Esophagus muscularis mucosa (tissue), 4 donors: ENCODE data around the gene TRAP1. TPM values are rescaled to one million over a fixed set of nuclear protein-coding genes. Genes with fewer than 3 reads are reported as not detected.

Experiments used
- DNase-seq: peaks from one replicate; pipeline ENCODE4 v3.0.0-alpha.2; 2017; ENCODE audit errors: extremely low spot score
- H3K27ac ChIP-seq, 4 donors: fragments of 200-600 bp; sonication (generic); replicated peaks in 1 of 4; 1 replicate in 3 of 4; 2 replicates in 1 of 4; pipeline ENCODE4 v1.5.1; 2016 to 2019; ENCODE audit warnings: mild to moderate bottlenecking in 1 of 4
- H3K27me3 ChIP-seq, 4 donors: fragments of 200-600 bp; sonication (generic); one replicate each; pipeline versions ENCODE4 v1.5.1 to v1.6.0; 2016 to 2019
- H3K36me3 ChIP-seq, 4 donors: fragments of 200-600 bp; sonication (generic); one replicate each; pipeline ENCODE4 v1.5.1; 2016 to 2019
- H3K4me1 ChIP-seq, 4 donors: fragments of 200-600 bp; sonication (generic); one replicate each; pipeline ENCODE4 v1.5.1; 2016 to 2019
- H3K4me3 ChIP-seq, 4 donors: fragments of 200-600 bp; sonication (generic); 1 replicate in 2 of 4; 2 replicates in 2 of 4; pipeline ENCODE4 v1.5.1; 2016 to 2019; ENCODE audit warnings: mild to moderate bottlenecking in 4 of 4, moderate library complexity in 1 of 4
- H3K9me3 ChIP-seq, 4 donors: fragments of 200-600 bp; sonication (generic); 1 replicate in 3 of 4; 2 replicates in 1 of 4; pipeline ENCODE4 v1.5.1; 2016 to 2019
- EP300 ChIP-seq: sonication (generic); formaldehyde crosslinking; IDR thresholded peaks from one replicate; pipeline ENCODE4 v1.6.1; 2017; ENCODE audit warnings: antibody characterized with exemption
- POLR2A ChIP-seq: fragments of 450-650 bp; IDR thresholded peaks from one replicate; pipeline ENCODE4 v1.6.1; 2017; ENCODE audit warnings: antibody characterized with exemption, moderate library complexity, mild to moderate bottlenecking, low read depth
- POLR2AphosphoS5 ChIP-seq, 2 donors: sonication (generic); formaldehyde crosslinking; IDR thresholded peaks; one replicate each; pipeline ENCODE4 v1.6.1; 2017; ENCODE audit warnings: antibody characterized with exemption in 2 of 2
- WGBS: methylation state at CpG from one replicate; pipeline ENCODE4 v1.1.5; 2018; 5-methylcytosine and 5-hydroxymethylcytosine counted together
- intact Hi-C: fragments of 100-400 bp; cut with DNase I; formaldehyde crosslinking; loops from one replicate; pipeline ENCODE4 v1.15.1; 2023
- total RNA-seq, 4 donors: library from RNA; depleted of rRNA; stranded (reverse); fragments of >200 nt; gene quantifications; one replicate each; pipeline versions ENCODE4 v1.1.0 to v1.2.1, GENCODE V29; 2016
- TF ChIP-seq, protein P1 (sequence below), 3 experiments: fragments of 200-600 bp in 2 of 3; fragments of 450-650 bp in 1 of 3; sonication (generic) in 2 of 3; IDR thresholded peaks; one replicate each; pipeline ENCODE4 v1.5.1; 2017 to 2019; ENCODE audit warnings: antibody characterized with exemption in 3 of 3, mild to moderate bottlenecking in 2 of 3, moderate library complexity in 1 of 3

Gene TRAP1
- total RNA-seq, 4 donors from 2014 or later = 43.6 to 63.7 (median 46.8) TPM

DNA sequence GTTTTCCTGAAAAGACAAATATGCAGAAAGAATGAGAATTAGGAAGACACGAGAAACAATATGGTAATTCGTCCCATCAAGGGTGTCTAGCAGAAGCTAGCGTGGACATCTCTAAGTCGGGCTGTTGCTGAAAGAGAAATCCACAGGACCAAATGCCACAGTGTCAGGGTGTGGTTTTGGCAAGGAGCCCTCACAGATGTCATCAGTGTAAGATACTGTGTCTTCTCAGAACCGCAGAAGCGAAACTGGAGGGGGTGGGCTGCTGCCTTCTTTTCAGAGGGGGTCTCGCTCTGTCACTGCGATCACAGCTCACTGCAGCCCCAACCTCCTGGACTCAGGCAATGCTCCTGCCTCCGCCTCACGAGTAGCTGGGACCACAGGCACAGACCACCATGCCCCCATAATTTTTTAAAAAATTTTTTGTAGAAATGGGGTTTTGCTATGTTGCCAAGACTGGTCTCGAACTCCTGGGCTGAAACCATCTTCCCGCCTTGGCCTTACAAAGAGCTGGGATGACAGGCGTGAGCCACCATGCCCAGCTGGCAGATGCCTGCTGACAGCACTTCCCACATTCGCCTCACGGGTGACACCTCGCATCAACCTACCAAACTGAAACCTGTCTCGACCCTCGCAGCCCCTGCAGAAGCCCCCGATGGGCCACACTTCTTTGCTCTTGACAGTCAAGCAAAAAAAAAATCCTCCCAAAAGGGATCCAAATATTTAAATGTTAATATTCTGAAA is 26.2 kb downstream of the TRAP1 start:
- peak overlapping the region; percentile 37 to 56 (median 42) for H3K4me3 ChIP-seq
- H3K4me1 ChIP-seq = peaks cover 6 to 20% (median 19%) of the 10 kb centered on the region in 4 donors
- TF ChIP-seq, protein P1, sequence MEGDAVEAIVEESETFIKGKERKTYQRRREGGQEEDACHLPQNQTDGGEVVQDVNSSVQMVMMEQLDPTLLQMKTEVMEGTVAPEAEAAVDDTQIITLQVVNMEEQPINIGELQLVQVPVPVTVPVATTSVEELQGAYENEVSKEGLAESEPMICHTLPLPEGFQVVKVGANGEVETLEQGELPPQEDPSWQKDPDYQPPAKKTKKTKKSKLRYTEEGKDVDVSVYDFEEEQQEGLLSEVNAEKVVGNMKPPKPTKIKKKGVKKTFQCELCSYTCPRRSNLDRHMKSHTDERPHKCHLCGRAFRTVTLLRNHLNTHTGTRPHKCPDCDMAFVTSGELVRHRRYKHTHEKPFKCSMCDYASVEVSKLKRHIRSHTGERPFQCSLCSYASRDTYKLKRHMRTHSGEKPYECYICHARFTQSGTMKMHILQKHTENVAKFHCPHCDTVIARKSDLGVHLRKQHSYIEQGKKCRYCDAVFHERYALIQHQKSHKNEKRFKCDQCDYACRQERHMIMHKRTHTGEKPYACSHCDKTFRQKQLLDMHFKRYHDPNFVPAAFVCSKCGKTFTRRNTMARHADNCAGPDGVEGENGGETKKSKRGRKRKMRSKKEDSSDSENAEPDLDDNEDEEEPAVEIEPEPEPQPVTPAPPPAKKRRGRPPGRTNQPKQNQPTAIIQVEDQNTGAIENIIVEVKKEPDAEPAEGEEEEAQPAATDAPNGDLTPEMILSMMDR (IDR thresholded peaks at IDR 0.05) = peak in 1 of 3 experiments; percentile 21
- no peak for TF ChIP-seq POLR2AphosphoS5 (IDR thresholded peaks at IDR 0.05)
- intact Hi-C loops = loop anchor here (2.0 kb wide), 1 partner anchor 190 kb away; the partner anchor contains the start of gene CREBBP
- no peaks in the 10 kb centered on the region for H3K27me3 ChIP-seq
- no peak for DNase-seq
- H3K27ac ChIP-seq = peak overlapping the region; percentile 54 to 75 (median 66)
- no peaks in the 10 kb centered on the region for H3K9me3 ChIP-seq
- H3K36me3 ChIP-seq = peaks cover 4 to 43% (median 25%) of the 10 kb centered on the region in 4 donors
- 77% methylated on average over 17 of the region's 19 CpGs for WGBS

DNA sequence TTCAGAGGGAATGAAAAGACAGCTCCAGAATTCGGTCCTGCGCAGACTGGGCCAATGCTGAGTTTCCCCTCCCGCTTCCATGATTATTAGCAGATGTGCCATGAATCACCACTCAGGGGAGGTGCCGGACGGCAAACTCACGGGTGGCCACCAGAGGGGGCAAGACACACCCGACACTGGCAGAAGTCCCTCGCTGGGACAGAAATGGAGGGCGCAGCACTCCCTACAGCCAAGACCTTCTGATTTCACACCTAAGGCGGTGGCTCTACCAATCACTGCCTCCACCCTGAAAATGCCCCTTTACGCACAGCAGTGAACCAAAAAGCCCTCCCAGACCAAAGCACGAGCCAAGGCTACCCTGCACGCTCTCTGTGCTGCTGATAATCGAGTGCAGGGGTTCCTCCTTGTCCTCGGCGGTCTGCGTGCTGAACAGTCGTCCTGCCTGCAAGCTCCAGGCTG is 26.8 kb downstream of the TRAP1 start:
- H3K36me3 ChIP-seq = peaks cover 11 to 49% (median 32%) of the 10 kb centered on the region in 4 donors
- H3K27me3 ChIP-seq = no peaks in the 10 kb centered on the region
- DNase-seq = peak; percentile 98
- intact Hi-C loops = loop anchor here (2.0 kb wide), 1 partner anchor 190 kb away; the partner anchor contains the start of gene CREBBP
- no peaks in the 10 kb centered on the region for H3K9me3 ChIP-seq
- H3K4me1 ChIP-seq = peaks cover 6 to 20% (median 18%) of the 10 kb centered on the region in 4 donors
- H3K27ac ChIP-seq = peak overlapping the region; percentile 54 to 75 (median 66)
- TF ChIP-seq POLR2A = no peak
- TF ChIP-seq EP300 = no peak
- peak; percentile 81 to 87 for TF ChIP-seq POLR2AphosphoS5 (IDR thresholded peaks at IDR 0.05)
- TF ChIP-seq, protein P1 (IDR thresholded peaks at IDR 0.05) = peak; percentile 95 to 96 (median 96)
- peak overlapping the region; percentile 37 to 56 (median 42) for H3K4me3 ChIP-seq
- 17% methylated on average over 12 of the region's 18 CpGs for WGBS

DNA sequence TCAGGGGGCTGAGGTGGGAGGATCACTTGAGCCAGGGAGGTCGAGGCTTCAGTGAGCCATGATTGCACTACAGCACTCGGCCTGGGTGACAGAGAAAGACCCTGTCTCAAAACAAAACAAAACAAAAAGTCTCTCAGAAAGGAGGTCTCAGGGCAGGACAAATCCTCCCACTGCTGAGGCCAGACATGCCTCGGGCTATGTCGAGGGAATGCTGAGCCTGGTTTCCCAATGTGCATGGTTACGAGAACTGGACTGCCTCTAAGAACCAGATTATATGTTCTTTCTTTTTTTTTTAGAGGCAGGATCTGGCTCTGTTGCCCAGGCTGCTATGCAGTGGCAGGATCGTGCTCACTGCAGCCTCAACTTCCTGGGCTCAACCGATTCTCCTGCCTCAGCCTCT is 27.6 kb downstream of the TRAP1 start:
- Histone ChIP-seq H3K27me3 (no peaks in the 10 kb centered on the region), H3K4me3 (no peak overlapping the region), H3K36me3 (peaks cover 18 to 55% (median 37%) of the 10 kb centered on the region in 4 donors), H3K4me1 (peaks cover 6 to 20% (median 18%) of the 10 kb centered on the region in 4 donors), H3K9me3 (no peaks in the 10 kb centered on the region), H3K27ac (peak overlapping the region; percentile 47 to 69 (median 56))
- TF ChIP-seq POLR2A (no peak), EP300 (no peak), POLR2AphosphoS5 (IDR thresholded peaks at IDR 0.05) (no peak)
- TF ChIP-seq, protein P1 (IDR thresholded peaks at IDR 0.05) = no peak
- no peak for DNase-seq
- WGBS = 93% methylated on average over 7 of the region's 7 CpGs
- intact Hi-C loops = loop anchor here (2.0 kb wide), 1 partner anchor 191 kb away; the partner anchor contains the start of gene CREBBP

DNA sequence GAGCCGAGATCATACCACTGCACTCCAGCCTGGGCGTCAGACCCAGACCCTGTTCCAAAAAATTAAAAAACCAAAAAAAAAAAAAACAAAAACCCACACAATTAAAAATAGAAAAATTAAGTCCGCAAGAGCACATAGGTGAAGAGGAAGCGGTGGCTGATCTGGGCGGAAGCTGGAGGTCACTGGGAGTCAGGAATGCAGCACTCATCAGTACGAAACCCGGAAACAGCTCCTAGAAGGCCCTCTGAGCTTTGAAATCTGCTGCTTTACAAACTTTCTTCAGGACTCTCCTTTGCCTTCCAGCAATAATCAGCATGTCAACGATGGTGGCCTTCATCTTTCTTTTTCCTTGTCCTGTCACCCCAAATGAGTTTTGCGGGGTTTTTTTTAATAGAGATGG is 29.5 kb downstream of the TRAP1 start:
- H3K36me3 ChIP-seq = peaks cover 18 to 65% (median 50%) of the 10 kb centered on the region in 4 donors
- H3K9me3 ChIP-seq = no peaks in the 10 kb centered on the region
- no peak overlapping the region for H3K4me3 ChIP-seq
- intact Hi-C loops = no loop called here
- TF ChIP-seq POLR2AphosphoS5 (IDR thresholded peaks at IDR 0.05) (no peak), POLR2A (no peak), EP300 (no peak)
- TF ChIP-seq, protein P1 (IDR thresholded peaks at IDR 0.05) = no peak
- no peak for DNase-seq
- no peak overlapping the region for H3K27ac ChIP-seq
- peaks cover 6 to 20% (median 18%) of the 10 kb centered on the region in 4 donors for H3K4me1 ChIP-seq
- WGBS = 92% methylated on average over 9 of the region's 9 CpGs
- no peaks in the 10 kb centered on the region for H3K27me3 ChIP-seq
